Mucosa of stomach (tissue), 1 donor: ENCODE data around the gene CSNK1A1.
A peak's percentile ranks its signal among the peaks of the same experiment; 100 is the strongest.
"Not testable (repeated sequence)": the region's sequence is repeated elsewhere in the genome, so short reads cannot be mapped to it uniquely, and the experiment has no call there.

ENCODE experiments used
- H3K27me3 ChIP-seq: one replicate; pipeline ENCODE4 v1.7.0; 2013; ENCODE audit warnings: mild to moderate bottlenecking, low read length; ENCODE audit not compliant: control insufficient read depth, insufficient read depth
- H3K36me3 ChIP-seq: one replicate; pipeline ENCODE4 v1.7.0; 2013; ENCODE audit warnings: low read length; ENCODE audit not compliant: control insufficient read depth, insufficient read depth
- H3K4me1 ChIP-seq: one replicate; pipeline ENCODE4 v1.7.0; 2013; ENCODE audit warnings: mild to moderate bottlenecking, low read length; ENCODE audit not compliant: control insufficient read depth, insufficient read depth
- H3K4me3 ChIP-seq: one replicate; pipeline ENCODE4 v1.7.0; 2013; ENCODE audit warnings: low read length
- H3K9ac ChIP-seq: one replicate; pipeline ENCODE4 v1.7.0; 2013; ENCODE audit warnings: mild to moderate bottlenecking, low read length, moderate library complexity
- H3K9me3 ChIP-seq: one replicate; pipeline ENCODE4 v1.7.0; 2013; ENCODE audit warnings: mild to moderate bottlenecking, low read length, moderate library complexity; ENCODE audit not compliant: control insufficient read depth
- donor health status: Pancreatic carcinoma.

CSNK1A1 gene

DNA sequence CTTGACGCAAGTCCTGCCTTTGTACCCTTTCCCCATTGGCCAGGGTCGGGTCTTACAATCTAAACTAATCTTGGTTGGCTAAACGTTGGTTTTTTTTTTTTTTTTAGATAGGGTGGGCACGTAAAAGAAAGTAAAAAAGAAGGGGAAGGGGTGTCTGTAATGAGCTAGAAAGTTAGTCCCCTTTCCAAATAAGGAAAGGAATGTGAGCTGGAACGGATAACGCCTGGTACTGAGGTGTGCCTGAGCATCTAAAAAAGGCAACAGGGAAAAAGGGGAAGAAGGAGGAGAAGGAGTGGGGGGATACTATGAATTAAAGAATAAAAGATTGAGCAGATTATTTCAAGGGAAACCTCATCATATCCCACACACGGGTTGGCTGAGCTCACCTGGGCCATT, 105.9 kb downstream of the CSNK1A1 start:
- H3K36me3 ChIP-seq: no peaks in the 10 kb centered on the region
- H3K4me3 ChIP-seq: no peak overlapping the region
- H3K9me3 ChIP-seq: no peaks in the 10 kb centered on the region
- H3K27me3 ChIP-seq: no peaks in the 10 kb centered on the region
- H3K4me1 ChIP-seq: peaks cover 43% of the 10 kb centered on the region
- H3K9ac ChIP-seq: no peak overlapping the region

- H3K4me3 ChIP-seq, H3K9ac ChIP-seq, H3K36me3 ChIP-seq, H3K27me3 ChIP-seq, H3K9me3 ChIP-seq: not testable (repeated sequence)
- H3K4me1 ChIP-seq: peaks cover 42% of the 10 kb centered on the region
Observed at GRCh38 chr5:149444430-149444829, 106.8 kb downstream of the CSNK1A1 start.

DNA sequence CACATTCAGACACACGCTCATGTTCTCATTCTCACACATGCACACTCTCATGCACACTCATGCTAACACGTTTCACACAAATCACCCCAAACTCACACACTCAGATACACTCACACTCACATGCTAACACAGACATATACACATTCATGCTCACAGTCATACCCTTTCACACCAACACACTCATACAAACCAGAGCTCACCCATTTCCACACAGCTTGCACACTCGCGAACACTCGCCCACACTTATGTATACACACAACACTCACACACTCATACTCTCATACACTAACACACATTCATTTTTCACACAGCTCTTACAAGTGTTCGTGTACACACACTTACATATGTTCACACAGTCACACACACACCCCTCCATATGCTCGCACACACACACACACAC, 108.0 kb downstream of the CSNK1A1 start:
- H3K36me3 ChIP-seq: no peaks in the 10 kb centered on the region
- peak overlapping the region; percentile 22 for H3K9ac ChIP-seq

GRCh38 chr5:149442563-149443182, 108.6 kb downstream of the CSNK1A1 start:
- Histone ChIP-seq H3K9ac (peak overlapping the region; percentile 30), H3K9me3 (no peaks in the 10 kb centered on the region), H3K36me3 (no peaks in the 10 kb centered on the region), H3K27me3 (no peaks in the 10 kb centered on the region), H3K4me3 (no peak overlapping the region), H3K4me1 (peaks cover 49% of the 10 kb centered on the region)

More for the DNA sequence above, 108.0 kb downstream of the CSNK1A1 start:
- H3K4me1 ChIP-seq: peaks cover 49% of the 10 kb centered on the region
- no peaks in the 10 kb centered on the region for H3K9me3 ChIP-seq
- H3K4me3 ChIP-seq: no peak overlapping the region
- H3K27me3 ChIP-seq: no peaks in the 10 kb centered on the region
